GM23248 (cell line): ENCODE results near the gene AGRN.

Source experiments
- EZH2 ChIP-seq: fragments of 200-600 bp; sonication (generic); IDR thresholded peaks from 2 replicates; pipeline ENCODE4 v1.6.1; 2018; ENCODE audit warnings: antibody characterized with exemption, mild to moderate bottlenecking; ENCODE audit not compliant: insufficient read depth, poor library complexity, severe bottlenecking
- EZH2phosphoT487 ChIP-seq: fragments of 200-600 bp; sonication (generic); IDR thresholded peaks from 2 replicates; pipeline ENCODE4 v1.6.1; 2018; ENCODE audit warnings: antibody characterized with exemption, moderate library complexity, mild to moderate bottlenecking, low read depth; ENCODE audit not compliant: insufficient read depth

DNA sequence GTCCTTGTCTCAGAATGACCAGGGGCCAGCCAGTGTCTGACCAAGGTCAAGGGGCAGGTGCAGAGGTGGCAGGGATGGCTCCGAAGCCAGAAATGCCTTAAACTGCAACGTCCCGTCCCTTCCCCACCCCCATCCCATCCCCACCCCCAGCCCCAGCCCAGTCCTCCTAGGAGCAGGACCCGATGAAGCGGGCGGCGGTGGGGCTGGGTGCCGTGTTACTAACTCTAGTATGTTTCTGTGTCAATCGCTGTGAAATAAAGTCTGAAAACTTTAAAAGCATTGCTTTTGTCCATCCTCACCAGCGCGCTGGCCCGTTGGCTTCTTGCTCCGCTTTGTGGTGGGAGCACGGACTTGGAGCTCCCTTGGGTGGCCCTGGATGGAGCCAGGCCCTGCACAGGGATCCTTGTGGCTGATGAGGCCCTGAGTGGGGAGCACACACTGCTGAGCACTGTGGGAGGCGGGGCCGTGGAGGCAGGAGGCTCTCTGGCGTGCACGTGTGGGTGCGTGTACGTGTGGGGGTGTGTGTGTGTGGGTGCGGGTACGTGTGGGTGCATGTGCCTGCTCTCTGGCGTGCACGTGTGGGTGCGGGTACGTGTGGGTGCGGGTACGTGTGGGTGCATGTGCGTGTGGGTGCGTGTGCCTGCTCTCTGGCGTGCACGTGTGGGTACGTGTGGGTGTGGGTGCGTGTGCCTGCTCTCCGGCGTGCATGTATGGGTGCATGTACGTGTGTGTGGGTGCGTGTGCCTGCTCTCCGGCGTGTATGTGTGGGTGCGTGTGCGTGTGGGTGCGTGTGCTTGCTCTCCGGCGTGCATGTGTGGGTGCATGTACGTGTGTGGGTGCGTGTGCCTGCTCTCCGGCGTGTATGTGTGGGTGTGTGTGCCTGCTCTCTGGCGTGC is 36.2 kb downstream of the AGRN start:
- no peak for TF ChIP-seq EZH2
- TF ChIP-seq EZH2phosphoT487 = no peak
